IMR-90 (cell line): ENCODE results near the gene HS3ST1. TPM values are rescaled to one million over a fixed set of nuclear protein-coding genes. Genes with fewer than 3 reads are reported as not detected.

ENCODE experiments used
- ATAC-seq: fragments of 200-7000 bp; cut with Tn5 transposase; 2 replicates; pipeline ENCODE4 v1.9.1; 2020; ENCODE audit warnings: low read depth, mild to moderate bottlenecking, moderate library complexity
- BruUV-seq: library from RNA; stranded (reverse); fragments of 400-500 nt; replicated peaks from 2 replicates; lab custom pipeline; 2021; lab: Mats Ljungman, UMichigan
- CTCF ChIA-PET: fragments of 300-600 bp; formaldehyde crosslinking; extraction: SDS; loops from one replicate; lab custom pipeline; 2021; ENCODE audit warnings: antibody characterized with exemption; lab: Yijun Ruan, JAX
- POLR2A ChIA-PET: fragments of 300-600 bp; sonication (Branson Sonifier 250); formaldehyde crosslinking; loops from one replicate; lab custom pipeline; 2022; ENCODE audit warnings: antibody characterized with exemption; ENCODE audit not compliant: unreplicated experiment; lab: Charles Lee
- DNase-seq: peaks from one replicate; pipeline ENCODE4 v3.0.0; 2013
- H2AFZ ChIP-seq: replicated peaks from 2 replicates; pipeline ENCODE3; 2013; ENCODE audit warnings: low read length, mild to moderate bottlenecking; ENCODE audit not compliant: poor library complexity
- H2AK5ac ChIP-seq: 2 replicates; pipeline ENCODE4 v1.6.1; 2013; ENCODE audit warnings: low read depth, low read length, inconsistent platforms
- H2AK9ac ChIP-seq: replicated peaks from 2 replicates; pipeline ENCODE3; 2013; ENCODE audit warnings: mild to moderate bottlenecking, low read depth, low read length, moderate library complexity; ENCODE audit not compliant: poor library complexity
- H2BK120ac ChIP-seq: 2 replicates; pipeline ENCODE4 v1.6.1; 2013; ENCODE audit warnings: low read depth, low read length, inconsistent platforms
- H2BK15ac ChIP-seq: 3 replicates; pipeline ENCODE4 v1.6.1; 2013; ENCODE audit warnings: low read depth, low read length, inconsistent platforms
- H2BK20ac ChIP-seq: 2 replicates; pipeline ENCODE4 v1.6.1; 2013; ENCODE audit warnings: low read depth, mild to moderate bottlenecking, inconsistent platforms, low read length, moderate library complexity
- H2BK5ac ChIP-seq: 2 replicates; pipeline ENCODE4 v1.6.1; 2013; ENCODE audit warnings: mild to moderate bottlenecking, low read depth, low read length, inconsistent platforms; ENCODE audit not compliant: poor library complexity, severe bottlenecking
- H3K14ac ChIP-seq: replicated peaks from 2 replicates; pipeline ENCODE4 v1.6.1; 2013; ENCODE audit warnings: low read depth, low read length, inconsistent platforms
- H3K18ac ChIP-seq: 2 replicates; pipeline ENCODE4 v1.6.1; 2013; ENCODE audit warnings: low read depth, low read length, control low read depth
- H3K23ac ChIP-seq: 2 replicates; pipeline ENCODE4 v1.6.1; 2013; ENCODE audit warnings: low read depth, low read length, inconsistent platforms
- H3K27ac ChIP-seq: 2 replicates; pipeline ENCODE4 v1.5.1; 2013; ENCODE audit warnings: mild to moderate bottlenecking, control low read depth, low read length; ENCODE audit not compliant: insufficient read depth
- H3K27me3 ChIP-seq: 2 replicates; pipeline ENCODE4 v1.6.1; 2013; ENCODE audit warnings: low read length; ENCODE audit not compliant: control insufficient read depth, insufficient read depth
- H3K36me3 ChIP-seq: 2 replicates; pipeline ENCODE4 v1.6.1; 2013; ENCODE audit warnings: low read length, mixed read lengths; ENCODE audit not compliant: control insufficient read depth, insufficient read depth
- H3K4ac ChIP-seq: 2 replicates; pipeline ENCODE4 v1.6.1; 2013; ENCODE audit warnings: low read depth, low read length, inconsistent platforms
- H3K4me1 ChIP-seq: 2 replicates; pipeline ENCODE4 v1.6.1; 2013; ENCODE audit warnings: low read length, mixed read lengths; ENCODE audit not compliant: control insufficient read depth, insufficient read depth
- H3K4me2 ChIP-seq: 2 replicates; pipeline ENCODE4 v1.6.1; 2013; ENCODE audit warnings: low read depth, mild to moderate bottlenecking, control low read depth, low read length, moderate library complexity
- H3K4me3 ChIP-seq: 2 replicates; pipeline ENCODE4 v1.5.1; 2013; ENCODE audit warnings: low read depth, mild to moderate bottlenecking, control low read depth, low read length, moderate library complexity; ENCODE audit not compliant: insufficient read depth
- H3K56ac ChIP-seq: 2 replicates; pipeline ENCODE4 v1.6.1; 2013; ENCODE audit warnings: low read length, inconsistent platforms; ENCODE audit not compliant: insufficient read depth; ENCODE audit errors: extremely low read depth
- H3K79me1 ChIP-seq, 2 experiments: 2 replicates each; pipeline ENCODE4 v1.6.1; 2013; ENCODE audit warnings: low read length in 2 of 2, inconsistent platforms in 1 of 2, low read depth in 1 of 2
- H3K9ac ChIP-seq: 2 replicates; pipeline ENCODE4 v1.6.1; 2013; ENCODE audit warnings: low read depth, low read length, control low read depth
- H3K9me1 ChIP-seq: 2 replicates; pipeline ENCODE4 v1.6.1; 2013; ENCODE audit warnings: low read length, inconsistent platforms; ENCODE audit not compliant: insufficient read depth
- H3K9me3 ChIP-seq: 2 replicates; pipeline ENCODE4 v1.6.1; 2013; ENCODE audit warnings: low read length; ENCODE audit not compliant: control insufficient read depth, insufficient read depth
- H4K20me1 ChIP-seq: 2 replicates; pipeline ENCODE4 v1.6.1; 2013; ENCODE audit warnings: low read length, inconsistent platforms; ENCODE audit not compliant: insufficient read depth
- H4K5ac ChIP-seq: 2 replicates; pipeline ENCODE4 v1.6.1; 2013; ENCODE audit warnings: mild to moderate bottlenecking, low read depth, low read length, control low read depth
- H4K8ac ChIP-seq, 2 experiments: 2 replicates each; pipeline ENCODE4 v1.6.1; 2013; ENCODE audit warnings: low read depth in 2 of 2, low read length in 2 of 2, control low read depth in 1 of 2, inconsistent platforms in 1 of 2
- H4K91ac ChIP-seq: 2 replicates; pipeline ENCODE4 v1.6.1; 2013; ENCODE audit warnings: low read depth, low read length, inconsistent platforms; ENCODE audit not compliant: insufficient read depth
- BHLHE40 ChIP-seq: fragments of 150-350 bp; IDR thresholded peaks from 2 replicates; pipeline ENCODE4 v1.6.1; 2016; ENCODE audit warnings: mild to moderate bottlenecking, low read depth, low read length
- CEBPB ChIP-seq: IDR thresholded peaks from 2 replicates; pipeline ENCODE4 v1.6.1; 2012; ENCODE audit warnings: low read depth, low read length, improper control_type of control experiment
- CHD1 ChIP-seq: IDR thresholded peaks from 2 replicates; pipeline ENCODE4 v1.6.1; 2012; ENCODE audit warnings: low read depth, low read length, improper control_type of control experiment
- FOS ChIP-seq: fragments of 150-350 bp; IDR thresholded peaks from 2 replicates; pipeline ENCODE4 v1.6.1; 2016; ENCODE audit warnings: low read depth, low read length
- MAFK ChIP-seq: IDR thresholded peaks from 2 replicates; pipeline ENCODE4 v1.6.1; 2012; ENCODE audit warnings: low read depth, low read length, improper control_type of control experiment
- MXI1 ChIP-seq: IDR thresholded peaks from 2 replicates; pipeline ENCODE4 v1.6.1; 2012; ENCODE audit warnings: low read depth, mild to moderate bottlenecking, low read length, moderate library complexity, borderline replicate concordance
- NFE2L2 ChIP-seq: fragments of 150-350 bp; IDR thresholded peaks from 2 replicates; pipeline ENCODE4 v1.6.1; 2016; ENCODE audit warnings: low read depth, mild to moderate bottlenecking, low read length
- POLR2A ChIP-seq: IDR thresholded peaks from 2 replicates; pipeline ENCODE4 v1.6.1; 2012; ENCODE audit warnings: mild to moderate bottlenecking, low read depth, low read length
- RAD21 ChIP-seq: IDR thresholded peaks from 2 replicates; pipeline ENCODE4 v1.6.1; 2012; ENCODE audit warnings: low read length, improper control_type of control experiment
- RCOR1 ChIP-seq: IDR thresholded peaks from 2 replicates; pipeline ENCODE4 v1.6.1; 2012; ENCODE audit warnings: mild to moderate bottlenecking, low read length, improper control_type of control experiment; ENCODE audit not compliant: insufficient replicate concordance
- RFX5 ChIP-seq: IDR thresholded peaks from 2 replicates; pipeline ENCODE4 v1.8.0; 2012; ENCODE audit warnings: low read depth, mild to moderate bottlenecking, low read length, moderate library complexity
- SMC3 ChIP-seq: fragments of 150-350 bp; IDR thresholded peaks from 2 replicates; pipeline ENCODE4 v1.6.1; 2016; ENCODE audit warnings: low read depth, mild to moderate bottlenecking, antibody characterized with exemption, low read length, moderate library complexity
- WGBS, 2 experiments: methylation state at CpG; one replicate each; pipeline versions ENCODE4 v1.1.5 to v1.1.7; 2013; ENCODE audit warnings: missing lambda C conversion rate in 2 of 2; ENCODE audit not compliant: insufficient read length in 1 of 2; ENCODE audit errors: extremely low coverage in 2 of 2; 5-methylcytosine and 5-hydroxymethylcytosine counted together
- dilution Hi-C: fragments of 300-500 bp; cut with HindIII; formaldehyde crosslinking; loops from one replicate; pipeline ENCODE4 v1.14.3; 2018; ENCODE audit warnings: low sequenced_read_pairs; ENCODE audit not compliant: unreplicated experiment
- in situ Hi-C: fragments of 300-500 bp; cut with MboI; formaldehyde crosslinking; loops from 3 replicates; pipeline ENCODE4 v1.14.3; 2019; ENCODE audit warnings: low sequenced_read_pairs, inconsistent platforms, mixed read lengths
- intact Hi-C: fragments of 100-400 bp; cut with micrococcal nuclease; formaldehyde crosslinking; loops from 2 replicates; pipeline ENCODE4 v1.10.0; 2022
- polyA plus RNA-seq, 3 experiments: library from polyadenylated mRNA; depleted of rRNA; stranded (reverse); fragments of >200 nt; gene quantifications; 2 replicates each; pipeline ENCODE4 v1.2.3, GENCODE V29; 2012; ENCODE audit warnings: low replicate concordance in 1 of 3
- total RNA-seq: library from RNA; depleted of rRNA; stranded (reverse); fragments of >200 nt; gene quantifications from 2 replicates; pipeline ENCODE4 v1.2.3, GENCODE V29; 2012
- TF ChIP-seq, protein P1 (sequence below): fragments of 150-350 bp; IDR thresholded peaks from 2 replicates; pipeline ENCODE4 v1.6.1; 2017; ENCODE audit warnings: mild to moderate bottlenecking, antibody characterized with exemption, low read length, low read depth
- TF ChIP-seq, protein P2 (sequence below): conservative IDR thresholded peaks from 2 replicates; pipeline ENCODE4 v1.5.1; 2012; ENCODE audit warnings: mild to moderate bottlenecking, low read depth, low read length, improper control_type of control experiment
- TF ChIP-seq, protein P3 (sequence below): fragments of 150-350 bp; IDR thresholded peaks from 2 replicates; pipeline ENCODE4 v1.6.1; 2016; ENCODE audit warnings: low read depth, mild to moderate bottlenecking, low read length, moderate library complexity, borderline replicate concordance

HS3ST1 gene
- total and polyA plus RNA-seq, 2 of the 4 experiments (the other 2 are of a cell fraction), result 0.09 TPM; not detected in 1

DNA sequence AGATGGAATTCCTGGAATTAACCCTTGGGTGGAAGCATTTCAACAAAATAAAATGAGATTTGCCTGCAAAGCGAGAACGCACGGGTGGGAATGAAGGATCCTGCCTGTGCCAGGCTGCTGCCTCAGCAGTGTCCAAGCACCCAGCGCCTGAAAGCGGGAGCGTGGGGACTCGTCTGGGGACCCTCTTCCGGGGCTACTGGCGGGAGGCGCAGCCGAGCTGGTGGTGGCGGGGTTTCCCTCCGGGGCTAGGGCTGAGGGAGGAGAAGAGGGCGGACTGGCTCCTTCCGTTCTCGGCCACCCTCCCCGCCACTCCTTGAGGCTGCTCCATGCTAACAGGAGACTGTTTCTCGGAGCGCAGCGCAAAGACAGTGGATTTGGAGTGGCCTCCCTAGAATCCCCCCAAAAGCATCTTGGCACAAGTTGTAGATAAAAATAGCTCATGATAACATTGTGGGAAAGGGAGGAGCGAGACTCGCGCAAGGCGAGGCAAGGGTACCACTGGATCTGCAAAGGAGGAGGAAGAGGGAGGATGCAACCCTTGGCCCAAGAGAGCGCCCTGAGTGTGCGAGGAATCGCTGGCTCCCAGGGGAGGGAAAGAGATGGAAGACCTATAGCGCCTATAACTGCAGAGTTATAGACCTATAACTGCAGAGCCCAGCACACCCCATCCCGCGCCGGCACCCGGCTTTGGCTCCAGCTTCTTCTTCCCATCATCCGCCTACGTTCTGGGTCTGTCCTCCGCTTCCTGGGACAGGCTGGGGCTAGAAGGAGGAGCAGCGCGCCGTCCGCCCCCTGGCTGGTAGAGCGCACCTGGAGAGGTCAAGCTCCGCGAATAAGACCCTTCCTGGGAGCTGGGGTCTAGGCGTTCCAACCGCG is 1.3 kb downstream of the HS3ST1 start:
- CTCF ChIA-PET, result no interaction called here
- H3K4me3 ChIP-seq, result no peak overlapping the region
- no peak for DNase-seq
- TF ChIP-seq, protein P1, sequence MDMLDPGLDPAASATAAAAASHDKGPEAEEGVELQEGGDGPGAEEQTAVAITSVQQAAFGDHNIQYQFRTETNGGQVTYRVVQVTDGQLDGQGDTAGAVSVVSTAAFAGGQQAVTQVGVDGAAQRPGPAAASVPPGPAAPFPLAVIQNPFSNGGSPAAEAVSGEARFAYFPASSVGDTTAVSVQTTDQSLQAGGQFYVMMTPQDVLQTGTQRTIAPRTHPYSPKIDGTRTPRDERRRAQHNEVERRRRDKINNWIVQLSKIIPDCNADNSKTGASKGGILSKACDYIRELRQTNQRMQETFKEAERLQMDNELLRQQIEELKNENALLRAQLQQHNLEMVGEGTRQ, result no peak
- TF ChIP-seq FOS (no peak), CEBPB (no peak), NFE2L2 (no peak), RCOR1 (no peak), MXI1 (no peak), POLR2A (no peak), MAFK (no peak), RFX5 (no peak), BHLHE40 (no peak), CHD1 (no peak), SMC3 (no peak), RAD21 (no peak)
- TF ChIP-seq, protein P2, sequence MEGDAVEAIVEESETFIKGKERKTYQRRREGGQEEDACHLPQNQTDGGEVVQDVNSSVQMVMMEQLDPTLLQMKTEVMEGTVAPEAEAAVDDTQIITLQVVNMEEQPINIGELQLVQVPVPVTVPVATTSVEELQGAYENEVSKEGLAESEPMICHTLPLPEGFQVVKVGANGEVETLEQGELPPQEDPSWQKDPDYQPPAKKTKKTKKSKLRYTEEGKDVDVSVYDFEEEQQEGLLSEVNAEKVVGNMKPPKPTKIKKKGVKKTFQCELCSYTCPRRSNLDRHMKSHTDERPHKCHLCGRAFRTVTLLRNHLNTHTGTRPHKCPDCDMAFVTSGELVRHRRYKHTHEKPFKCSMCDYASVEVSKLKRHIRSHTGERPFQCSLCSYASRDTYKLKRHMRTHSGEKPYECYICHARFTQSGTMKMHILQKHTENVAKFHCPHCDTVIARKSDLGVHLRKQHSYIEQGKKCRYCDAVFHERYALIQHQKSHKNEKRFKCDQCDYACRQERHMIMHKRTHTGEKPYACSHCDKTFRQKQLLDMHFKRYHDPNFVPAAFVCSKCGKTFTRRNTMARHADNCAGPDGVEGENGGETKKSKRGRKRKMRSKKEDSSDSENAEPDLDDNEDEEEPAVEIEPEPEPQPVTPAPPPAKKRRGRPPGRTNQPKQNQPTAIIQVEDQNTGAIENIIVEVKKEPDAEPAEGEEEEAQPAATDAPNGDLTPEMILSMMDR, result no peak
- TF ChIP-seq, protein P3, sequence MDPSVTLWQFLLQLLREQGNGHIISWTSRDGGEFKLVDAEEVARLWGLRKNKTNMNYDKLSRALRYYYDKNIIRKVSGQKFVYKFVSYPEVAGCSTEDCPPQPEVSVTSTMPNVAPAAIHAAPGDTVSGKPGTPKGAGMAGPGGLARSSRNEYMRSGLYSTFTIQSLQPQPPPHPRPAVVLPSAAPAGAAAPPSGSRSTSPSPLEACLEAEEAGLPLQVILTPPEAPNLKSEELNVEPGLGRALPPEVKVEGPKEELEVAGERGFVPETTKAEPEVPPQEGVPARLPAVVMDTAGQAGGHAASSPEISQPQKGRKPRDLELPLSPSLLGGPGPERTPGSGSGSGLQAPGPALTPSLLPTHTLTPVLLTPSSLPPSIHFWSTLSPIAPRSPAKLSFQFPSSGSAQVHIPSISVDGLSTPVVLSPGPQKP, result no peak

More for the DNA sequence above, 1.3 kb downstream of the HS3ST1 start:
- Histone ChIP-seq H3K4me2 (no peak overlapping the region; the same call in 1 of the 2 replicates), H3K36me3 (no peaks in the 10 kb centered on the region), H3K4ac (no peak overlapping the region), H3K4me1 (no peaks in the 10 kb centered on the region), H4K5ac (no peak overlapping the region), H3K14ac (no peak overlapping the region), H3K9ac (no peak overlapping the region), H4K20me1 (no peaks in the 10 kb centered on the region), H3K9me3 (no peaks in the 10 kb centered on the region), H3K9me1 (no peaks in the 10 kb centered on the region), H2BK5ac (no peak overlapping the region), H2AK5ac (no peak overlapping the region), H3K23ac (no peak overlapping the region), H3K27ac (no peak overlapping the region), H2BK15ac (no peak overlapping the region), H4K8ac (no peak overlapping the region), H2BK120ac (no peak overlapping the region), H3K79me1 (no peaks in the 10 kb centered on the region), H3K27me3 (peaks cover 33% of the 10 kb centered on the region), H2AK9ac (no peak overlapping the region), H3K56ac (no peak overlapping the region), H2BK20ac (no peak overlapping the region), H2AFZ (no peak overlapping the region), H3K18ac (no peak overlapping the region), H4K91ac (no peak overlapping the region)
- dilution Hi-C loops (no loop called here), intact Hi-C loops (no loop called here), in situ Hi-C loops (no loop called here)
- 13% methylated on average over 3 of the region's 45 CpGs; no CpG with 5 or more reads in 1 of the 2 experiments for WGBS, 2 experiments
- POLR2A ChIA-PET, result no interaction called here
- ATAC-seq, result no peak
- BruUV-seq, result no TSS peak
